ENCODE data around the gene GSG1L. TPM values are rescaled to one million over a fixed set of nuclear protein-coding genes. Genes with fewer than 3 reads are reported as not detected.
A peak's percentile ranks its signal among the peaks of the same experiment; 100 is the strongest.

GSG1L gene
- total and polyA plus RNA-seq, 2 of the 13 experiments (the other 11 are each of a cell fraction or from before 2014, with no cell fraction given) = not detected

DNA sequence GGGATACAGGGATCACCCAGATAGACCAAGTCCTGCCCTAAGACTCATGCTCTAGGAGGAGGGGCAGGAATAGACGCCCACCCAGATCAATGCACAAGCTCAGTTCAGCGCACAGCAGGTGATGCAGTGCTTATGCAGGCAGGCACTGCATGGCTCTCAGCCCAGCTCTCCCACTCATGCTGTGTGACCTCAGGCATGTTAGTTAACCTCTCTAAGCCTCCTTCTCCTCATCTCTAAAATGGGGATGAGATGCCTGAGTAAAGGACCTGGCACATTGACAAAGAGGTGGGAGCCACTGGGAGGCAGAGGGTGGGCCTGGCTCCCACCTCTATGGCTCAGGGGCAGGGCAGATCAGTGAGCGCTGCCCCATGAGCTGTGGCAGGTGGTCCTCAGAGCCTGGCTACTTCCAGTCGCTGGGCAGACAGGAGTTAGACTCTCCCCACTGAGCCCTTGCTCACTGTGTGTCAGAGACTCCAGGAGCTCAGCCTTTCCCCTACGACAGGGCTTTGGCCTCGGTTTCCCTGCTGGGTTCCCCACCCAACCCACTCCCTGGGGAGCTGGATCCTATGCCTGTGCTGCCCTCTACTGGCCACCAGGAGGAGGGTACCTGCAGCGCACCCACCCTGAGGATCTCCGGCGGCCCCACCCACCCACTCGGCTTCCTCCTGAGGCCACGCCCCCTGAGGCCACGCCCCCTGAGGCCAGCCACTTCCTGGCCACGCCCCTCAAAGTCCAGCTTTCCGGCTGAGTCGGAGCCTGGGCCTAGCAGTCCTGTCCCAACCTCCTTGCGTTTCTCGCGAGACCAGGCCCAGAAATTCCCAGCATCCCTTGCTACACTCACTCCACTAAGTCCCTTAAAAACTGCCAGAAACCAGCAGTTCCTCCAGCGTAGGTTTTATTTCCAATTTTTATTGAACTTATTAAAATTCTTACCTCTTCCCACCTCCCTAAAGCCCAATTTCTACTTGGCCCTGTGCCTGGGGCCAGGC, 196.1 kb downstream of the GSG1L start (continued):
- TF ChIP-seq SAP130 (CRISPR knock-in tag; IDR thresholded peaks at IDR 0.05; ENCODE audit: low read depth) (no peak), RFX5 (IDR thresholded peaks at IDR 0.05; ENCODE audit: low read depth, low read length) (no peak), ZNF136 (CRISPR knock-in tag; IDR thresholded peaks at IDR 0.05; ENCODE audit: low read depth) (no peak), ZIK1 (CRISPR knock-in tag; IDR thresholded peaks at IDR 0.05; ENCODE audit: borderline replicate concordance, low read depth) (no peak), ZFY (CRISPR knock-in tag; IDR thresholded peaks at IDR 0.05) (peak; percentile 83), POLR2AphosphoS2 (IDR thresholded peaks at IDR 0.05; ENCODE audit: low read depth, low read length) (no peak), GTF3A (CRISPR knock-in tag; conservative IDR thresholded peaks at IDR 0.05) (no peak), ZNF543 (CRISPR knock-in tag; IDR thresholded peaks at IDR 0.05) (no peak), HCFC1 (IDR thresholded peaks at IDR 0.05; ENCODE audit: low read depth, low read length) (no peak), ZNF180 (CRISPR knock-in tag; IDR thresholded peaks at IDR 0.05; ENCODE audit: borderline replicate concordance, low read depth) (no peak), ATAD3A (CRISPR knock-in tag; IDR thresholded peaks at IDR 0.05) (no peak), SOX6 (IDR thresholded peaks at IDR 0.05) (no peak), SOX6 (CRISPR knock-in tag; IDR thresholded peaks at IDR 0.05) (no peak), TAF15 (IDR thresholded peaks at IDR 0.05; ENCODE audit: low read depth, low read length, poor library complexity, severe bottlenecking) (no peak), SRSF1 (optimal IDR thresholded peaks at IDR 0.05; ENCODE audit: low read depth, low read length) (no peak), NFIC (IDR thresholded peaks at IDR 0.05; ENCODE audit: low read length) (no peak), NFE2L1 (CRISPR knock-in tag; IDR thresholded peaks at IDR 0.05; ENCODE audit: borderline replicate concordance) (no peak)
- TF ChIP-seq, protein P1, sequence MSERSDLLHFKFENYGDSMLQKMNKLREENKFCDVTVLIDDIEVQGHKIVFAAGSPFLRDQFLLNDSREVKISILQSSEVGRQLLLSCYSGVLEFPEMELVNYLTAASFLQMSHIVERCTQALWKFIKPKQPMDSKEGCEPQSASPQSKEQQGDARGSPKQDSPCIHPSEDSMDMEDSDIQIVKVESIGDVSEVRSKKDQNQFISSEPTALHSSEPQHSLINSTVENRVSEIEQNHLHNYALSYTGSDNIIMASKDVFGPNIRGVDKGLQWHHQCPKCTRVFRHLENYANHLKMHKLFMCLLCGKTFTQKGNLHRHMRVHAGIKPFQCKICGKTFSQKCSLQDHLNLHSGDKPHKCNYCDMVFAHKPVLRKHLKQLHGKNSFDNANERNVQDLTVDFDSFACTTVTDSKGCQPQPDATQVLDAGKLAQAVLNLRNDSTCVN (CRISPR knock-in tag; IDR thresholded peaks at IDR 0.05; ENCODE audit: borderline replicate concordance) = 0 out of 2 replicates have a peak, but pooled peaks have one; percentile 31
- TF ChIP-seq, protein P2, sequence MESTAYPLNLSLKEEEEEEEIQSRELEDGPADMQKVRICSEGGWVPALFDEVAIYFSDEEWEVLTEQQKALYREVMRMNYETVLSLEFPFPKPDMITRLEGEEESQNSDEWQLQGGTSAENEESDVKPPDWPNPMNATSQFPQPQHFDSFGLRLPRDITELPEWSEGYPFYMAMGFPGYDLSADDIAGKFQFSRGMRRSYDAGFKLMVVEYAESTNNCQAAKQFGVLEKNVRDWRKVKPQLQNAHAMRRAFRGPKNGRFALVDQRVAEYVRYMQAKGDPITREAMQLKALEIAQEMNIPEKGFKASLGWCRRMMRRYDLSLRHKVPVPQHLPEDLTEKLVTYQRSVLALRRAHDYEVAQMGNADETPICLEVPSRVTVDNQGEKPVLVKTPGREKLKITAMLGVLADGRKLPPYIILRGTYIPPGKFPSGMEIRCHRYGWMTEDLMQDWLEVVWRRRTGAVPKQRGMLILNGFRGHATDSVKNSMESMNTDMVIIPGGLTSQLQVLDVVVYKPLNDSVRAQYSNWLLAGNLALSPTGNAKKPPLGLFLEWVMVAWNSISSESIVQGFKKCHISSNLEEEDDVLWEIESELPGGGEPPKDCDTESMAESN (CRISPR knock-in tag; conservative IDR thresholded peaks at IDR 0.05) = no peak
- TF ChIP-seq, protein P3, sequence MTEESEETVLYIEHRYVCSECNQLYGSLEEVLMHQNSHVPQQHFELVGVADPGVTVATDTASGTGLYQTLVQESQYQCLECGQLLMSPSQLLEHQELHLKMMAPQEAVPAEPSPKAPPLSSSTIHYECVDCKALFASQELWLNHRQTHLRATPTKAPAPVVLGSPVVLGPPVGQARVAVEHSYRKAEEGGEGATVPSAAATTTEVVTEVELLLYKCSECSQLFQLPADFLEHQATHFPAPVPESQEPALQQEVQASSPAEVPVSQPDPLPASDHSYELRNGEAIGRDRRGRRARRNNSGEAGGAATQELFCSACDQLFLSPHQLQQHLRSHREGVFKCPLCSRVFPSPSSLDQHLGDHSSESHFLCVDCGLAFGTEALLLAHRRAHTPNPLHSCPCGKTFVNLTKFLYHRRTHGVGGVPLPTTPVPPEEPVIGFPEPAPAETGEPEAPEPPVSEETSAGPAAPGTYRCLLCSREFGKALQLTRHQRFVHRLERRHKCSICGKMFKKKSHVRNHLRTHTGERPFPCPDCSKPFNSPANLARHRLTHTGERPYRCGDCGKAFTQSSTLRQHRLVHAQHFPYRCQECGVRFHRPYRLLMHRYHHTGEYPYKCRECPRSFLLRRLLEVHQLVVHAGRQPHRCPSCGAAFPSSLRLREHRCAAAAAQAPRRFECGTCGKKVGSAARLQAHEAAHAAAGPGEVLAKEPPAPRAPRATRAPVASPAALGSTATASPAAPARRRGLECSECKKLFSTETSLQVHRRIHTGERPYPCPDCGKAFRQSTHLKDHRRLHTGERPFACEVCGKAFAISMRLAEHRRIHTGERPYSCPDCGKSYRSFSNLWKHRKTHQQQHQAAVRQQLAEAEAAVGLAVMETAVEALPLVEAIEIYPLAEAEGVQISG (CRISPR knock-in tag; IDR thresholded peaks at IDR 0.05) = no peak; the same call in 1 of the 2 replicates
- TF ChIP-seq, protein P4, sequence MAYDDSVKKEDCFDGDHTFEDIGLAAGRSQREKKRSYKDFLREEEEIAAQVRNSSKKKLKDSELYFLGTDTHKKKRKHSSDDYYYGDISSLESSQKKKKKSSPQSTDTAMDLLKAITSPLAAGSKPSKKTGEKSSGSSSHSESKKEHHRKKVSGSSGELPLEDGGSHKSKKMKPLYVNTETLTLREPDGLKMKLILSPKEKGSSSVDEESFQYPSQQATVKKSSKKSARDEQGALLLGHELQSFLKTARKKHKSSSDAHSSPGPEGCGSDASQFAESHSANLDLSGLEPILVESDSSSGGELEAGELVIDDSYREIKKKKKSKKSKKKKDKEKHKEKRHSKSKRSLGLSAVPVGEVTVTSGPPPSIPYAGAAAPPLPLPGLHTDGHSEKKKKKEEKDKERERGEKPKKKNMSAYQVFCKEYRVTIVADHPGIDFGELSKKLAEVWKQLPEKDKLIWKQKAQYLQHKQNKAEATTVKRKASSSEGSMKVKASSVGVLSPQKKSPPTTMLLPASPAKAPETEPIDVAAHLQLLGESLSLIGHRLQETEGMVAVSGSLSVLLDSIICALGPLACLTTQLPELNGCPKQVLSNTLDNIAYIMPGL (CRISPR knock-in tag; IDR thresholded peaks at IDR 0.05; ENCODE audit: borderline replicate concordance in 1 of 2, low read depth in 1 of 2) = peak in 1 of 2 experiments; percentile 64; a peak in 1 of 4 replicates

Data from HepG2 (cell line).